NCI-H748 (cell line): ENCODE results near the gene ZNF668.
"Not testable (repeated sequence)": the region's sequence is repeated elsewhere in the genome, so short reads cannot be mapped to it uniquely, and the experiment has no call there.

ENCODE experiments used
- DNase-seq: peaks from one replicate; lab custom pipeline; 2025; ENCODE audit not compliant: unreplicated experiment; lab: John Stamatoyannopoulos, UW

Gene ZNF668

GRCh38 chr16:31100876-31101641 is 27.0 kb upstream of the ZNF668 start:
- not testable (repeated sequence) for DNase-seq

- no peak for DNase-seq
These were observed 26.0 kb upstream of the ZNF668 start for GRCh38 chr16:31099860-31100638.

- DNase-seq: peak; percentile 97
These were observed 20.5 kb upstream of the ZNF668 start, which contains the start of gene VKORC1 for GRCh38 chr16:31094424-31095120. VKORC1 (minus strand) TSS chr16:31094797; CDS start chr16:31094729, 68 bp downstream.

GRCh38 chr16:31094088-31094423 is 20.0 kb upstream of the ZNF668 start:
- DNase-seq: peak; percentile 32

GRCh38 chr16:31093132-31093703 is 19.2 kb upstream of the ZNF668 start:
- DNase-seq: peak; percentile 49

GRCh38 chr16:31092330-31092729 is 18.3 kb upstream of the ZNF668 start:
- no peak for DNase-seq

GRCh38 chr16:31090540-31090939 is 16.5 kb upstream of the ZNF668 start:
- no peak for DNase-seq

- no peak for DNase-seq
These were observed 15.2 kb upstream of the ZNF668 start for GRCh38 chr16:31089199-31089598.

GRCh38 chr16:31088459-31089183 is 14.6 kb upstream of the ZNF668 start, which contains the start of gene PRSS53:
PRSS53 (minus strand) TSS chr16:31088943; CDS start chr16:31088809, 134 bp downstream.
- DNase-seq: no peak

GRCh38 chr16:31087971-31088370 is 13.9 kb upstream of the ZNF668 start:
- no peak for DNase-seq

- DNase-seq: no peak
These were observed 13.4 kb upstream of the ZNF668 start for GRCh38 chr16:31087481-31087880.

- DNase-seq: no peak
These were observed 12.5 kb upstream of the ZNF668 start for GRCh38 chr16:31086629-31086906.

GRCh38 chr16:31085873-31086628 is 12.0 kb upstream of the ZNF668 start:
- no peak for DNase-seq

- DNase-seq: no peak
These were observed 11.4 kb upstream of the ZNF668 start for GRCh38 chr16:31085411-31085810.

- DNase-seq: no peak
These were observed 10.7 kb upstream of the ZNF668 start for GRCh38 chr16:31084584-31085302.

- DNase-seq: no peak
These were observed 9.9 kb upstream of the ZNF668 start for GRCh38 chr16:31083981-31084380.

GRCh38 chr16:31083556-31083955 is 9.5 kb upstream of the ZNF668 start:
- no peak for DNase-seq

GRCh38 chr16:31083081-31083480 is 9.0 kb upstream of the ZNF668 start:
- DNase-seq: no peak

- DNase-seq: no peak
These were observed 8.5 kb upstream of the ZNF668 start for GRCh38 chr16:31082368-31083045.
